DMS 273 (cell line): ENCODE results near the gene POU2F2.
A peak's percentile ranks its signal among the peaks of the same experiment; 100 is the strongest.

Source experiments
- DNase-seq: peaks from one replicate; lab custom pipeline; 2025; ENCODE audit not compliant: unreplicated experiment; lab: John Stamatoyannopoulos, UW

POU2F2 gene

GRCh38 chr19:42155796-42156195 lies 23.6 kb upstream of the POU2F2 start:
- no peak for DNase-seq

- DNase-seq: no peak
Measured at GRCh38 chr19:42154471-42155323, 22.5 kb upstream of the POU2F2 start.

DNA sequence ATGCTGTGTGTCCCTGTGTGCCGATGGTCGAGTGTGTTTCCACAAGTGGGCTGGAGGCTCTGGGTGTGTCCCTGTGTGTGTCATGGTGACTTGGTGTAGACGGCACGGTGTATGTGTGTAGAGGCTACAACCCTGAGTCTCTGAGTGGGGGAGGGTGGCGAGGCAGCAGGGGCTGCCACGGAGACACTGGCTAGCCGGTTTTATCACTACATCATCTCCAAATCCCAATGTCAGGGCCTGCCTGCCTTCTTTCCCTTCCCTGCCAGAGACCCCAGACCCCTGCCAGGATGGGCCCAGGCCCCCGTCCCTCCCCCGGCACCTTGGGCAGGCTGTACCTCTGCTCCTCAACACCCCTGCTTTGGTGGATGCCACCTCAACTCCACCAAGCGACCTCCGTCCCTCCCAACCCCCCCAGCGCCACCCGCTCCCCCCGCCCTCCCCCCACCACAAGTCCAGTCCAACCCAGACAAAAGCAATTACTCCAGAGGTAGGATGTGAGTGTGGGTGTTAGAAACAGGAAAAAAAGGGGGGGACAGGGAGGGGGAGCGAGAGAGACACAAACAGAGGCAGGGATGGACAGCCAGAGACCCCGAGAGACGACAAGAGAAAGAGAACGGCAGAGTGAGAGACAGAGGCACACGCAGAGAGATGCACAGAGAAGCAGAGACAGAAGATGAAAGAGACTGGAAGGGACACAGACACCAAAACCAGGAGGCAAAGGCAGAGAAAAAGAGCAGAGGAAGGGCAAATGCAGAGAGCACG lies 21.6 kb upstream of the POU2F2 start:
- DNase-seq: no peak

DNA sequence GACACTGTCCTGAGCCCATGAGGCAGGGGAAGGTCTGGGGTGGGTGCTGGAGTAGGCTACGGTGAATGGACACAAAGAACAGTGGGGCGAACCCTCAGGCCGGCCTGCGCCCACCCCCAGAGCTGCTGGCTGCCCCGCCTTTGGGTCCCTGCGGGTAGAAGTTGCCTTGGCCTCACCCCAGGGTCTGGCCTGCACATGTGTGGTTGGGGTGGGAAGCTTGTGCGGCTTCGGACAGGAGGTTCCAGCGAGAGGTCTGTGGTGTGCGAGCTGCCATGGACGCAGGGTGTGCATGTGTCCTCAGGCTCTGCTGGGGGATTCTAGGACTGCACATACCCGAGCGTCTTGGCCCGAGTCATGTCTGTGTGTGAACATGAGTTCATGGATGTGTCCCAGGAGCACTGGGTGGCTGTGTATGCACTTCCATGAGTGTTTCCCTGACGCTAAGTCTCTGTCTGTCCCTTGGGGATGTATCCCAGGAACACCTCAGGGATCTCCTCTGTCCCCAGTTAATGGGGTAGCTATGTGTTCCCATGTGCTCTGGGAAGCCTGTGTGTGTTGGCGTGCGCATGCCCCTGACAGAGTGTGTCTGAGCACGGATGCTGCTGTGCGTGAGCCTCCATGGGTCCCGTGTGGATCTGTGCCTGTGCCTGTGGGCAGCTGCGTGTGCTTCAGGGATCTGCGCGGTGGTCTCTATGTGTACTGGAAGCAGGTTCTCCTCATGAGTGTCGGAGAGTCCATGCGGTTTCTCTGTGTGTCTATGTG lies 20.8 kb upstream of the POU2F2 start:
- no peak for DNase-seq

DNA sequence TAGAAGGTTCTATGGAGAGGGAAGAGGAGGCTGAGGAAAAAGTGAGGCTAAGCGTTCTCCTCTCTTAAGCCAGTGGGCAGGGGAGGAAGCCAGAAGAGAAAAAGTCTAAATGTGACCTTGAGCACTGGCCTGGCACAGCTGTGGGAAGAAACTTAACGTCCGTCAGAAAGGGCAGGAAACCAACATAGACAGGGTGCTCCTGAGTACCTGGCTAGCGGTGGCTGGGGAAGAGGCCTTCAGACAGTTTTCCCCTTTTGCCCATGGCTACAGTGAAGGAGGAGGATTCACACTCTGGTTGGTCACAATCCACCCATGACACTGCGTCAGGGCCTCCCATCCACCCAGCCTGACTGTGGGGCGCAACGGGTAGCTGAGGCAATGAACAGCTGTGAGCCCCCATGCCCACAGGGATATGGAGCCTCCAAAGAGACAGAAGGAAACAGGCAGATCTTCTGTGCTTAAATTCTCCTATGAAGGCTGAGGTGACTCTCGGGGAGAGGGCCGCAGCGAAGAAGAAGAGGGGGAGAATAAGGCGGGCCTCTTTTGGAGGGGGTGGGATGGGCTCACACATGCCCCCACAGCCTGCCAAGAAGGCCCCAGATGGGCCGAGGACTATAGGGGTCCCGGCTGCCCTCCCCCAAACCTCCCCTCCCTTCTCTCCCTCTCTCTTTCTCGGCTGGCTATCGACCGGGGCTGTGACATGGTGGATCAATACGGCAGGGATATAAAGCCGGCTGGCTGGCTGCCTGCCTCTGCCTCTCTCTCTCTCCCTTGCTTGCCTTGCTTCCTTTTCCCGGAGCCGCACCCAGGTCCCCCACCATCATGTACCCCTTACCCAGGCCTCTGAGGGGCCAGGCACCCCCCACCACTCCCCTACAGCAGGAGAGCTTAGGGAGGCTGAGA lies 19.8 kb upstream of the POU2F2 start:
- DNase-seq: no peak

GRCh38 chr19:42150911-42151361 lies 18.7 kb upstream of the POU2F2 start:
- no peak for DNase-seq

GRCh38 chr19:42150364-42150763 lies 18.1 kb upstream of the POU2F2 start:
- no peak for DNase-seq

DNA sequence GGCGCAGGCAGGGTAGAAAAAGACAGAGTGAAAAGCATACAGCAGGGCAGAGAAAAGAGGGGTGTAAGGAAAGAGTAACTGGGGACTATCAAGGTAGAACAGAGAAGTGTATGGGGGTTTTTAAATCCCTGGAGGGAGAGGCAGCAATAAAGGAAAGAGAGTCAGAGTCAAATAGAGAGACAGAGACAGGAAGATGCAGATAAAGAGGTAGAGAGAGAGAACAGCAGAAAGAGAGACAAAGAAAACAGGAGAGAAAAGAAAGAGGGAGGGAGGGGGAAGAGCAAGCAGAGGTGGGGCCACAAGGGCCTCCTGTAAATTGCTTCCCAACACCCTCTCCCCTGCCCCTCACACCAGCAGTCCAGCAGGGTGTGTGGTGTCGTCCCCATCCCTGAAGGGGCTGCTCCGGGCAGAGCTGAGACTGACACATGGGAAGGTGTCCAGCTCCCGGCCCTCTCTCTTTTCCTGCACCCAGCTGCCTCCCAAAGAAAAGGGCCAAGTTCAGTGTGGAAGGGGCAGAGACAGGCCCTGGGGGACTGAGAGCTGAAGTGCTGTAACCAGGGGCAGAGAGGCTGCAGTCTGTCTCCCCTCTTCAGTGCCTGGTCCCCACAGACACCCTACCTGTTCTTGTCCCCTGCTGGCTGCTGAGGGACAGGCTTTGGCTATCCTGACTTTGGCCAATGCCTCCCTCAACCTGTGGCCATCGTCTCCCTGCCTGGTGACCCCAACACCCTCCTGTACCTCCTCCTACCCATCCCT lies 17.4 kb upstream of the POU2F2 start:
- DNase-seq: no peak

- DNase-seq: no peak
Measured at GRCh38 chr19:42148266-42148665, 16.0 kb upstream of the POU2F2 start.

DNA sequence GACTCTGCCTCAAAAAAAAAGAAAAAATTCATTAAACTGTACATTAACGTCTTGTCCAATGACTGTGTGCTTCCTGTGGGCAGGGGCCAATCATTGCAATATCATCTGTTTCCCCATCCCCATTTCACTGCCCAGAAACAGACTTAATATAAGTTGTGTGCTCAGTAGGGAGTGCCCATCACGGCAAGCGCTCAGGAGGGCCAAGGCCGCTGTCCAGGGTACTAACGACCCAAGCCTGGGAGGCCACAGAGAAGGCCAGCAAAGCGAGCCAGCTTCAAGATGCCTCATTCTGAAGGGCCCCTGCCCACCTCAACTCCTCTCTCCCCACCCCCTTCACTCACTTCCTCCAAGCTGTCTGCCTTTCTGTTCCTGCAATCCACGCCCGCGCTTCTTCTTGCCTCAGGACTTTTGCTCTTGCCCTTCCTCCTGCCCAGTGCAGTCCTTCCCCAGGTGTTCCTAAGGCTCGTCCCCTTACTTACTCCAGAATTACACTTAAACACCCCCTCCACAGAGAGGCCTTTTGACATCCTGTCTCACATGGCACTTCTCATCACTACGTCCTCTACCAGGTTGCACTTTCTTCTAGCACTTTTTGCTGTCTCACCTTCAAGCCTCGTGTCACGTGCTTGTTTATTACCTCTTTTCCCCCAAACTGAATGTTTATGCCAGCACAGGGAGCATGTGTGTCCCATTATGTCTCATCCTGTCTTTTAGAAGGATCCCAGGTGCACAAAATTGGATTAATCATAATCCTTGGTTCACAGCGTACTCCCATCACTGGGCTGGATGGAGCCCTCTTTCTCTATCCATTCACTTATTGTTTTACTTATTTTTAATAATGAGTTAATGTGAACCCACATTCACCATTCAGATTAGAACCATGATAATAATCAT lies 11.3 kb upstream of the POU2F2 start:
- no peak for DNase-seq

GRCh38 chr19:42140125-42140754 lies 8.0 kb upstream of the POU2F2 start:
- DNase-seq: no peak

DNA sequence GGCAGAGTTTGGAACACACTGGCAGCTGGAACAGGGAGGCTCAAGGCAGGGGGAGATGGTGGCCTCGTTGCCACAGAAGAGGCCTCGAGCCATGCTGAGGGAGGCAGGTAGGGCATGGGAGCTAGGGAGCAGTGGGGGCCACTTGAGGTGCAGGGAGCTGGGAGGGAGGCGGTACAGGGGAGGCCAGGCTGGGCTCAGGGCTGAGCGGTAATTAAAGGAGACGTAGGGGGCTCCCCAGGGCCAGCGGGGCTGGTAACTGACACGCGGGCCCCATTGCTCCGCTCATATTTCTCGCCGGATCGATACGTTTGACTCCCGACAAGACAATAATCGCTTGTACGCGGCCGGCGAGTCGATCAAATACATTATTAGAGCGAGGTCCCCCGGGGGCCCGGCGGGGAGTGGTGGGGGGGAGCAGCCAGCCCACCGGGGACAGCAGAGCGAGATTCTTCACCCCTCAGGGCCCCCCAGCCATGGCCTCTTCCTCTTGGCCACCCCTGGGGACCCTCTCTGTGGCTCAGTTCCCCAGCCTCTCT lies 2.4 kb upstream of the POU2F2 start:
- DNase-seq: no peak

GRCh38 chr19:42132851-42133528 lies 744 bp upstream of the POU2F2 start:
- peak; percentile 86 for DNase-seq

- DNase-seq: no peak
Measured at GRCh38 chr19:42131149-42132029, 857 bp downstream of the POU2F2 start.

GRCh38 chr19:42130254-42130573 lies 2.0 kb downstream of the POU2F2 start:
- DNase-seq: no peak

DNA sequence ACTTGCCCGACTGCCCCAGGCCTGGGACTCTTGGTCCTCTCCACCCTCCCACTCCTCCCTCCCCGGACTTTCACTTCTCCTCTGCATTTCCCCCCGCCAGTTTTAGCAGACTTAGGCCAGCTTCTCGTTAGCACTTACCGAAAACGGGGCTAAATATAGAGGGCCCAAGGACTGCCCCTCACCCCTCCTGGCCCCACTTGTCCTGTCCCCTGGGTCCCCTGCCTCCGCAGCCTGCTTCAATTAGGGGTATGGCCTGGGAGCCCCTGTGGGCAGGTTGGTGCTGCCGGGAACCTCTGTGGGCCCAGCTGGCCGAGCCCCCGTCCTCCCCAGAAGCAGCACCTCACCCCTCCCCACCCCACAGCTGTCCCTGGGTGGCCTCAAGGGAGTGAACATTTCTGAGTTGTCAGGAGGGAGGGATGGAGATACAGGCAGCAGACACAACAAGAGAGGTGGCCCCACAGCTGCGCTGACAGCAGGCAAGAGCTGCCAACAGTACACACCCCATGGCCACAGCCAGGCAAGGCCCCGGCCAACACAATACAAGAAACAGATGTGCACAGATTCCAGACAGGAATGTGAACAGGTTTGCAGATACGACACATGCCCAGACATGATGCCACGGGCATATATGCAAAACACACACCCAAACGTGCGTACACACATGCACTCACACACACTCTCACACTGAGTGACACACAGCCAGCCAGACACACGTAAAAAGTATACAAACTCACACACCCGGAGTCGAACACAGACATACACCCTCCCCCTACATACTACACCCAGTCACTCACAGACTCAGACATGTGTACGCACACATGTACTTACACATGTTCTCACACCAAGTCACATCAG lies 2.6 kb downstream of the POU2F2 start:
- DNase-seq: peak; percentile 90
